Mesendoderm (in vitro differentiated cells): ENCODE data around the gene DECR2.

Experiments
- DNase-seq: peaks from one replicate; pipeline ENCODE4 v3.0.0; 2013
- H2AK5ac ChIP-seq: 2 replicates; pipeline ENCODE4 v1.6.1; 2013; ENCODE audit warnings: low read length, inconsistent platforms
- H2BK120ac ChIP-seq: 2 replicates; pipeline ENCODE4 v1.6.1; 2013; ENCODE audit warnings: low read depth, mild to moderate bottlenecking, low read length, moderate library complexity, mixed read lengths
- H2BK15ac ChIP-seq: replicated peaks from 2 replicates; pipeline ENCODE4 v1.6.1; 2013; ENCODE audit warnings: low read depth, mild to moderate bottlenecking, moderate library complexity
- H2BK5ac ChIP-seq: 2 replicates; pipeline ENCODE4 v1.6.1; 2013; ENCODE audit warnings: low read length, inconsistent platforms
- H3K18ac ChIP-seq: 2 replicates; pipeline ENCODE4 v1.6.1; 2013; ENCODE audit warnings: mild to moderate bottlenecking, low read length, mixed read lengths
- H3K23ac ChIP-seq: one replicate; pipeline ENCODE4 v1.6.1; 2013; ENCODE audit warnings: low read length
- H3K27ac ChIP-seq: 2 replicates; pipeline ENCODE4 v1.5.1; 2013; ENCODE audit warnings: low read depth, mild to moderate bottlenecking, inconsistent platforms, low read length, moderate library complexity
- H3K27me3 ChIP-seq: 2 replicates; pipeline ENCODE4 v1.6.1; 2013; ENCODE audit warnings: low read length, control low read depth, mild to moderate bottlenecking, inconsistent platforms; ENCODE audit not compliant: insufficient read depth, poor library complexity
- H3K36me3 ChIP-seq: 2 replicates; pipeline ENCODE4 v1.6.1; 2013; ENCODE audit warnings: low read length, inconsistent platforms; ENCODE audit not compliant: control insufficient read depth, insufficient read depth
- H3K4ac ChIP-seq: one replicate; pipeline ENCODE4 v1.6.1; 2013; ENCODE audit warnings: low read depth, mild to moderate bottlenecking, low read length, moderate library complexity
- H3K4me1 ChIP-seq: 2 replicates; pipeline ENCODE4 v1.6.1; 2013; ENCODE audit warnings: low read depth, low read length, inconsistent platforms; ENCODE audit not compliant: control insufficient read depth
- H3K4me2 ChIP-seq: 2 replicates; pipeline ENCODE4 v1.6.1; 2013; ENCODE audit warnings: low read length
- H3K4me3 ChIP-seq: 2 replicates; pipeline ENCODE4 v1.5.1; 2013; ENCODE audit warnings: mild to moderate bottlenecking, low read length
- H3K56ac ChIP-seq: one replicate; pipeline ENCODE4 v1.6.1; 2013; ENCODE audit warnings: low read length
- H3K79me1 ChIP-seq: 2 replicates; pipeline ENCODE4 v1.6.1; 2013; ENCODE audit warnings: low read length, inconsistent platforms
- H3K79me2 ChIP-seq: 2 replicates; pipeline ENCODE4 v1.6.1; 2013; ENCODE audit warnings: mild to moderate bottlenecking, low read length; ENCODE audit not compliant: control insufficient read depth, insufficient read depth
- H3K9ac ChIP-seq: 2 replicates; pipeline ENCODE4 v1.6.1; 2013; ENCODE audit warnings: low read length, inconsistent platforms
- H4K5ac ChIP-seq: one replicate; pipeline ENCODE4 v1.6.1; 2013; ENCODE audit warnings: low read length
- H4K8ac ChIP-seq: one replicate; pipeline ENCODE4 v1.6.1; 2013; ENCODE audit warnings: low read depth, mild to moderate bottlenecking, control low read depth, low read length, moderate library complexity
- WGBS: extraction: QIAGEN DNeasy Blood & Tissue Kit; methylation state at CpG from one replicate; pipeline ENCODE4 v1.1.7; 2013; ENCODE audit warnings: low lambda C conversion rate, missing lambda C conversion rate; ENCODE audit not compliant: insufficient coverage; ENCODE audit errors: extremely low coverage; 5-methylcytosine and 5-hydroxymethylcytosine counted together

Gene DECR2

DNA sequence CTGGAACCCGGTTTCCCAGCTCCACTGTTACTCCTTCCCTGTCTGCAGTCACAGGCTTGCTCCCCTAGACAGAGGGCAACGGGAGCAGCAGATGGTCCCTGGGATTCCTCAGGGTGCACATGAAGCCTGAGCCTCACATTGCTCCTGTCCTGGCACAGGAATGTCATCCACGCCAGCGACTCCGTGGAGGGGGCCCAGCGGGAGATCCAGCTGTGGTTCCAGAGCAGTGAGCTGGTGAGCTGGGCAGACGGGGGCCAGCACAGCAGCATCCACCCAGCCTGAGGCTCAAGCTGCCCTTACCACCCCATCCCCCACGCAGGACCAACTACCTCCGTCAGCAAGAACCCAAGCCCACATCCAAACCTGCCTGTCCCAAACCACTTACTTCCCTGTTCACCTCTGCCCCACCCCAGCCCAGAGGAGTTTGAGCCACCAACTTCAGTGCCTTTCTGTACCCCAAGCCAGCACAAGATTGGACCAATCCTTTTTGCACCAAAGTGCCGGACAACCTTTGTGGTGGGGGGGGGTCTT lies 1.6 kb upstream of the DECR2 start:
- no peak overlapping the region for H3K27ac ChIP-seq
- peaks cover 7% of the 10 kb centered on the region for H3K36me3 ChIP-seq
- H2BK120ac ChIP-seq = no peak overlapping the region
- no peak overlapping the region for H2BK5ac ChIP-seq
- H3K9ac ChIP-seq = no peak overlapping the region
- H3K4me2 ChIP-seq = no peak overlapping the region
- H2BK15ac ChIP-seq = no peak overlapping the region
- H3K79me2 ChIP-seq = peaks cover 2% of the 10 kb centered on the region
- no peak overlapping the region for H3K4me3 ChIP-seq
- no peak overlapping the region for H3K4ac ChIP-seq
- H3K56ac ChIP-seq = peak overlapping the region; percentile 64
- no peak overlapping the region for H4K5ac ChIP-seq
- H3K18ac ChIP-seq = no peak overlapping the region
- no peak overlapping the region for H2AK5ac ChIP-seq
- no peaks in the 10 kb centered on the region for H3K27me3 ChIP-seq
- H3K79me1 ChIP-seq = peaks cover 9% of the 10 kb centered on the region
- H3K4me1 ChIP-seq = no peaks in the 10 kb centered on the region
- no peak for DNase-seq
- no peak overlapping the region for H4K8ac ChIP-seq
- H3K23ac ChIP-seq = peak overlapping the region; percentile 80
- WGBS = no CpG with 5 or more reads among the region's 10 CpGs

DNA sequence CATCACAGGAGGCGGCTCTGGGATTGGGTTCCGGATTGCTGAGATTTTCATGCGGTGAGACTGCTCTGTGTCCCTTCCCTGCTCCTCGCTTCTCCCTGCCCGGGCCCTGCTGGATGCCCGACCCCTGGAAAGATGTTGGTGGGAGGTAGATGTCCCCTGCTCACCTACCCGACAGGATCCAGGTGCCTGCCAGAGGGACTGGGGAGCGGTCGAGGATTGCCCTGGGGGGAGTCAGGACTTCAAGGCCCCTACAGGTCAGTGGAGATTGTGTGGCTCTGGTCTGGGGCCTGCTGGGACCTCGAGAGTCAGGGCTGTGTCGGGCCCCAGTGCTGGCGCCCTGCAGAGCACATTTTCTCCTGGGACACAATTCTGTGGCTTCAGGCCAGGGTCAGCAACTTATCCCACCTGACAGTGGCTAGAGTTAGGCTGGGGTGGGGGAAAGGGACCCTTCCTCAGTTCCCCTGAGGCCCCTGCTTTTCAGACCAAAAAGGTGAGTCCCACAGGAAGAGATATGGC lies 3.3 kb downstream of the DECR2 start:
- Histone ChIP-seq H3K4me3 (no peak overlapping the region), H3K4me1 (no peaks in the 10 kb centered on the region), H3K18ac (no peak overlapping the region), H3K36me3 (peaks cover 3% of the 10 kb centered on the region), H3K4me2 (no peak overlapping the region), H3K23ac (no peak overlapping the region), H2BK15ac (no peak overlapping the region), H3K27ac (no peak overlapping the region), H4K5ac (no peak overlapping the region), H3K56ac (no peak overlapping the region), H3K79me2 (no peaks in the 10 kb centered on the region), H2BK120ac (no peak overlapping the region), H3K79me1 (peaks cover under 1% of the 10 kb centered on the region), H3K27me3 (no peaks in the 10 kb centered on the region), H3K4ac (no peak overlapping the region), H2BK5ac (no peak overlapping the region), H3K9ac (no peak overlapping the region), H2AK5ac (no peak overlapping the region), H4K8ac (no peak overlapping the region)
- WGBS = no CpG with 5 or more reads among the region's 12 CpGs
- no peak for DNase-seq

DNA sequence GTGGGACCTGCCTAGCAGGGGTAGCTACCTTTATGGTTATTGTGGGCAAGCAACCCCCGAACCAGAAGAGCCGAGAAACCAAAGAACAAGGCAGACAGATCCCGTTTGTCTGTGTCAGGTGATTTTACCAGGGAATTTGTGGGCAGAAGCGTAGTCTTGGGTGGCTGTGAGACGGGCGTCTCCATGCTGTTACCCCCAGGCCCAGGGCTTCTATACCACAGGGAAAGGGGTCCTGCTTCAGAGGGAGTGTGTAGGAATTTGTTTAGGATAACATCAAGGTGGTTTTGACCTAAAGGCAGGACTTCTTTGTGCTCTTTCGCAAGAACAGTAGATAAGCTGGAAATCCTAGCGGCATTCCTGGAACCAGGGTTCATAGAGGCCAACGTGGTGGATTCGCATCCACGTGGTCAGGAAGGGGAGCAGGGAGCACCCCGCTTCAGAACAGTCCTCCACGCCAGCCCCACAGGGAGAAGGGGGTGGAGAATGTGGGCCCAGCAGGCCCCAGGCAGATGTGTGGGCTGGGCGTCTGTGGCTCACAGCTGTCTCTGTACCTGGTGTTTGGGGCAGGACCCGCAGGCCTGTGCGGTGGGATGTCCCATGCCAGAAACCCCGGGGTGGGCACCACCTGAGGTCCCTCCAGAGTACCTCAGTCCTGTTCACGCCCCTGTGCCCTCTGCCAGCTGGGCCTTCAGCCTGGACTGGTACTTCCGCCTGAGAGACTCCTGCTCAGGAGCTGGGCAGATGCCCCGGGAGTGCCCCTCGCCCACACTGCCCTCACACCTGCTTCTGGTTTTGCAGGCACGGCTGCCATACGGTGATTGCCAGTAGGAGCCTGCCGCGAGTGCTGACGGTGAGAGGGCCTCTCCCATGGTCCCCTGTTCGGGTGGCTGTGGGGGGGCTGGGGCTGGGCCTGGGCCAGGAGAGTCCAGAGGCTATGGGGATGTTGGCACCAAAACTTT lies 4.1 kb downstream of the DECR2 start:
- H2BK120ac ChIP-seq = no peak overlapping the region
- no peak overlapping the region for H2BK15ac ChIP-seq
- H3K9ac ChIP-seq = no peak overlapping the region
- H3K18ac ChIP-seq = no peak overlapping the region
- H4K8ac ChIP-seq = no peak overlapping the region
- no peaks in the 10 kb centered on the region for H3K27me3 ChIP-seq
- H2AK5ac ChIP-seq = no peak overlapping the region
- no peak overlapping the region for H3K56ac ChIP-seq
- H2BK5ac ChIP-seq = no peak overlapping the region
- no peaks in the 10 kb centered on the region for H3K79me1 ChIP-seq
- no CpG with 5 or more reads among the region's 27 CpGs for WGBS
- no peak overlapping the region for H3K4ac ChIP-seq
- no peak overlapping the region for H4K5ac ChIP-seq
- no peak for DNase-seq
- no peak overlapping the region for H3K27ac ChIP-seq
- no peak overlapping the region for H3K4me2 ChIP-seq
- no peaks in the 10 kb centered on the region for H3K36me3 ChIP-seq
- no peaks in the 10 kb centered on the region for H3K4me1 ChIP-seq
- H3K23ac ChIP-seq = no peak overlapping the region
- H3K79me2 ChIP-seq = no peaks in the 10 kb centered on the region
- no peak overlapping the region for H3K4me3 ChIP-seq

DNA sequence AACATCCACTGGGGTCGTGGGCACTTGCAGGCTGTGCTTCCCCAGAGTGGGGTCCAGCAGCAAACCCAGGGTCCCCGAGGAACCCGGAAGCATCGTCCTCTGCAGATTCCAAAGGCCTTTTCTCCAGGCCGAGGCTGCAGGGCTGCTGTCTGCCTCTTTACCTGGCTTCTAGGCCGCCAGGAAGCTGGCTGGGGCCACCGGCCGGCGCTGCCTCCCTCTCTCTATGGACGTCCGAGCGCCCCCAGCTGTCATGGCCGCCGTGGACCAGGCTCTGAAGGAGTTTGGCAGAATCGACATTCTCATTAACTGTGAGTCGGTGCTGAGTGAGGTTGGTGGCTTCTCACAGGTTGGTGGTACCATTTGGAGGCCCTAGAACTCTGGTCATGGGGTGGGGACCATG lies 5.6 kb downstream of the DECR2 start:
- DNase-seq = no peak
- WGBS = no CpG with 5 or more reads among the region's 16 CpGs
- H3K56ac ChIP-seq = no peak overlapping the region

DNA sequence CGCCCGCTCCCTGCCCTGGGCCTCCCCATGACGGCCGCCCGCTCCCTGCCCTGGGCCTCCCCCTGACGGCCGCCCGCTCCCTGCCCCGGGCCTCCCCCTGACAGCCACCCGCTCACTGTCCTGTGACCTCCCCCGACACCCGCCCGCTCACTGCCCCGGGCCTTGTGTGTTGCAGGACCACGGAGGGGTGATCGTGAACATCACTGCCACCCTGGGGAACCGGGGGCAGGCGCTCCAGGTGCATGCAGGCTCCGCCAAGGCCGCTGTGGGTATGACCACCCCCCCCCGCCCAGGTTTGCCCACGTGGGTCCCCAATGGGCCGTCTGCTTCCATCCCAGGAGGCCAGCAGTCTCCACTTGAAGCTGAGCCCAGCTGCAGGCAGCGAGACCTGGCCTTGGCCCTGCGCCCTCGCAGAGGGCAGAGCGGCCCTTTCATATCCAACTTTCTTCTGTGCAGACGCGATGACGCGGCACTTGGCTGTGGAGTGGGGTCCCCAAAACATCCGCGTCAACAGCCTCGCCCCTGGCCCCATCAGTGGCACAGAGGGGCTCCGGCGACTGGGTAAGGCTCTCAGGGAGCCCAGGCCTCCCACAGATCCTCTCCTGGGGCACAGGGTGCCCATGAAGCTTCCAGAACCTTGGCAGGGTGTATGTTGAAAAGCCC lies 9.0 kb downstream of the DECR2 start:
- Histone ChIP-seq H3K36me3 (no peaks in the 10 kb centered on the region), H3K79me2 (no peaks in the 10 kb centered on the region), H2BK5ac (no peak overlapping the region), H3K4me1 (no peaks in the 10 kb centered on the region), H3K4ac (no peak overlapping the region), H2AK5ac (no peak overlapping the region), H3K79me1 (no peaks in the 10 kb centered on the region), H2BK15ac (no peak overlapping the region), H3K9ac (no peak overlapping the region), H3K4me2 (no peak overlapping the region), H4K5ac (no peak overlapping the region), H2BK120ac (no peak overlapping the region), H3K23ac (no peak overlapping the region), H3K27ac (no peak overlapping the region), H3K56ac (no peak overlapping the region), H3K4me3 (no peak overlapping the region), H3K18ac (no peak overlapping the region), H3K27me3 (no peaks in the 10 kb centered on the region), H4K8ac (no peak overlapping the region)
- no CpG with 5 or more reads among the region's 36 CpGs for WGBS
- no peak for DNase-seq

More for the DNA sequence above, 5.6 kb downstream of the DECR2 start:
- Histone ChIP-seq H4K5ac (no peak overlapping the region), H3K79me1 (no peaks in the 10 kb centered on the region), H2BK120ac (no peak overlapping the region), H3K27me3 (no peaks in the 10 kb centered on the region), H3K27ac (no peak overlapping the region), H3K23ac (no peak overlapping the region), H3K4me2 (no peak overlapping the region), H3K36me3 (no peaks in the 10 kb centered on the region), H2BK15ac (no peak overlapping the region), H2BK5ac (no peak overlapping the region), H3K9ac (no peak overlapping the region), H4K8ac (no peak overlapping the region), H3K4me1 (no peaks in the 10 kb centered on the region), H3K79me2 (no peaks in the 10 kb centered on the region), H3K4me3 (no peak overlapping the region), H3K4ac (no peak overlapping the region), H2AK5ac (no peak overlapping the region), H3K18ac (no peak overlapping the region)
